Brain microvascular endothelial cell (primary cell): ENCODE results near the gene RAB35.

Experiments used
- DNase-seq: peaks from one replicate; pipeline ENCODE4 v3.0.0-alpha.2; 2020
- H3K27ac ChIP-seq: fragments of 250-450 bp; sonication (Bioruptor Pico); 2 replicates; pipeline ENCODE4 v1.5.1; 2020; ENCODE audit warnings: mild to moderate bottlenecking, moderate library complexity
- H3K27me3 ChIP-seq: fragments of 250-450 bp; sonication (Bioruptor Pico); replicated peaks from 2 replicates; pipeline ENCODE4 v1.5.1; 2020; ENCODE audit warnings: mild to moderate bottlenecking
- H3K36me3 ChIP-seq: fragments of 250-450 bp; sonication (Bioruptor Pico); replicated peaks from 2 replicates; pipeline ENCODE4 v1.5.1; 2020; ENCODE audit warnings: mild to moderate bottlenecking
- H3K4me3 ChIP-seq: 2 replicates; pipeline ENCODE4 v1.5.1; 2011; ENCODE audit warnings: low read depth, mild to moderate bottlenecking, control low read depth, low read length, moderate library complexity
- CTCF ChIP-seq: IDR thresholded peaks from 2 replicates; pipeline ENCODE4 v1.5.1; 2011; ENCODE audit warnings: low read depth, mild to moderate bottlenecking, moderate library complexity, low read length, control low read depth, inconsistent platforms; ENCODE audit errors: missing control alignments
- in situ Hi-C: cut with HindIII; loops from 2 replicates; pipeline ENCODE4 v1.10.0; 2017; ENCODE audit warnings: low sequenced_read_pairs, low pct_ligation_motif_present

The RAB35 gene

GRCh38 chr12:120116441-120116791, at the start of gene RAB35:
RAB35 (minus strand) TSS chr12:120116753; CDS start chr12:120116650, 103 bp downstream.
- DNase-seq, result no peak
- no peaks in the 10 kb centered on the region for H3K36me3 ChIP-seq
- in situ Hi-C loops, result no loop called here
- H3K27me3 ChIP-seq, result no peaks in the 10 kb centered on the region
- peak within 1 kb of the TSS; percentile 73 for H3K27ac ChIP-seq
- TF ChIP-seq CTCF, result no peak
- H3K4me3 ChIP-seq, result peak within 1 kb of the TSS; percentile 91

- Histone ChIP-seq H3K27me3 (no peaks in the 10 kb centered on the region), H3K27ac (no peak overlapping the region), H3K4me3 (no peak overlapping the region), H3K36me3 (peaks cover 84% of the 10 kb centered on the region)
- DNase-seq, result no peak
- in situ Hi-C loops, result no loop called here
- TF ChIP-seq CTCF, result no peak
These were observed 47.7 kb upstream of the RAB35 start for GRCh38 chr12:120164293-120164692.

- Histone ChIP-seq H3K36me3 (peaks cover 87% of the 10 kb centered on the region), H3K27me3 (no peaks in the 10 kb centered on the region), H3K27ac (no peak overlapping the region), H3K4me3 (no peak overlapping the region)
- DNase-seq, result no peak
- TF ChIP-seq CTCF, result no peak
- in situ Hi-C loops, result no loop called here
These were observed 46.2 kb upstream of the RAB35 start for GRCh38 chr12:120162763-120163162.

- in situ Hi-C loops, result no loop called here
- H3K27me3 ChIP-seq, result no peaks in the 10 kb centered on the region
- DNase-seq, result no peak
- no peak overlapping the region for H3K4me3 ChIP-seq
- H3K36me3 ChIP-seq, result peaks cover 90% of the 10 kb centered on the region
- TF ChIP-seq CTCF, result no peak
- no peak overlapping the region for H3K27ac ChIP-seq
These were observed 45.3 kb upstream of the RAB35 start for GRCh38 chr12:120161852-120162251.

GRCh38 chr12:120159509-120160237, 43.1 kb upstream of the RAB35 start:
- no peak overlapping the region for H3K27ac ChIP-seq
- no peaks in the 10 kb centered on the region for H3K27me3 ChIP-seq
- no peak for TF ChIP-seq CTCF
- peaks cover 97% of the 10 kb centered on the region for H3K36me3 ChIP-seq
- DNase-seq, result no peak
- in situ Hi-C loops, result no loop called here
- H3K4me3 ChIP-seq, result no peak overlapping the region

GRCh38 chr12:120158351-120158750, 41.8 kb upstream of the RAB35 start:
- Histone ChIP-seq H3K27me3 (no peaks in the 10 kb centered on the region), H3K4me3 (no peak overlapping the region), H3K27ac (no peak overlapping the region), H3K36me3 (peaks cover 98% of the 10 kb centered on the region)
- TF ChIP-seq CTCF, result no peak
- in situ Hi-C loops, result no loop called here
- no peak for DNase-seq
